Vagina (tissue), 2 donors: ENCODE results near the gene RNF146.

Experiments used
- POLR2A ChIP-seq, 2 donors: fragments of 450-650 bp; IDR thresholded peaks; one replicate each; pipeline ENCODE4 v1.6.1; 2017; ENCODE audit warnings: antibody characterized with exemption in 2 of 2, mild to moderate bottlenecking in 2 of 2, moderate library complexity in 2 of 2
- POLR2AphosphoS5 ChIP-seq, 2 donors: sonication (generic); formaldehyde crosslinking; IDR thresholded peaks; one replicate each; pipeline ENCODE4 v1.9.0; 2017; ENCODE audit warnings: antibody characterized with exemption in 2 of 2, mild to moderate bottlenecking in 2 of 2, low read depth in 1 of 2; ENCODE audit not compliant: insufficient read depth in 1 of 2
- TF ChIP-seq, protein P1 (sequence below), 3 experiments: fragments of 450-650 bp in 2 of 3; fragments of 200-600 bp in 1 of 3; sonication (generic) in 1 of 3; IDR thresholded peaks; one replicate each; pipeline ENCODE4 v1.5.1; 2017 to 2019; ENCODE audit warnings: antibody characterized with exemption in 3 of 3, mild to moderate bottlenecking in 2 of 3, moderate library complexity in 2 of 3

GRCh38 chr6:127291495-127291894, 24.8 kb downstream of the RNF146 start:
- TF ChIP-seq, protein P1, sequence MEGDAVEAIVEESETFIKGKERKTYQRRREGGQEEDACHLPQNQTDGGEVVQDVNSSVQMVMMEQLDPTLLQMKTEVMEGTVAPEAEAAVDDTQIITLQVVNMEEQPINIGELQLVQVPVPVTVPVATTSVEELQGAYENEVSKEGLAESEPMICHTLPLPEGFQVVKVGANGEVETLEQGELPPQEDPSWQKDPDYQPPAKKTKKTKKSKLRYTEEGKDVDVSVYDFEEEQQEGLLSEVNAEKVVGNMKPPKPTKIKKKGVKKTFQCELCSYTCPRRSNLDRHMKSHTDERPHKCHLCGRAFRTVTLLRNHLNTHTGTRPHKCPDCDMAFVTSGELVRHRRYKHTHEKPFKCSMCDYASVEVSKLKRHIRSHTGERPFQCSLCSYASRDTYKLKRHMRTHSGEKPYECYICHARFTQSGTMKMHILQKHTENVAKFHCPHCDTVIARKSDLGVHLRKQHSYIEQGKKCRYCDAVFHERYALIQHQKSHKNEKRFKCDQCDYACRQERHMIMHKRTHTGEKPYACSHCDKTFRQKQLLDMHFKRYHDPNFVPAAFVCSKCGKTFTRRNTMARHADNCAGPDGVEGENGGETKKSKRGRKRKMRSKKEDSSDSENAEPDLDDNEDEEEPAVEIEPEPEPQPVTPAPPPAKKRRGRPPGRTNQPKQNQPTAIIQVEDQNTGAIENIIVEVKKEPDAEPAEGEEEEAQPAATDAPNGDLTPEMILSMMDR (IDR thresholded peaks at IDR 0.05) = no peak
- TF ChIP-seq POLR2AphosphoS5 (IDR thresholded peaks at IDR 0.05; ENCODE audit: insufficient read depth in 1 of 2, low read depth in 1 of 2) = no peak
- no peak for TF ChIP-seq POLR2A (IDR thresholded peaks at IDR 0.05)
